Endothelial cell of umbilical vein (primary cell): Measurements from ENCODE around the gene SCTR. TPM values are rescaled to one million over a fixed set of nuclear protein-coding genes. Genes with fewer than 3 reads are reported as not detected.

Experiments used
- BruUV-seq: library from RNA; stranded (reverse); fragments of 400-500 nt; replicated peaks from 2 replicates; lab custom pipeline; 2021; lab: Mats Ljungman, UMichigan
- CTCF ChIA-PET: fragments of 300-600, 350-600 bp; sonication (Branson Sonifier 250); formaldehyde crosslinking; loops from one replicate; lab custom pipeline; 2021; ENCODE audit warnings: antibody characterized with exemption, inconsistent platforms; lab: Charles Lee
- POLR2A ChIA-PET: fragments of 300-600, 350-600 bp; sonication (Branson Sonifier 250); formaldehyde crosslinking; loops from one replicate; lab custom pipeline; 2021; ENCODE audit warnings: antibody characterized with exemption, inconsistent platforms; lab: Charles Lee
- DNase-seq: peaks from one replicate; pipeline ENCODE4 v3.0.0-alpha.2; 2011; ENCODE audit warnings: low read depth, low spot score
- FAIRE-seq: peaks from 2 replicates; lab custom pipeline; 2011; peaks lifted over from hg19 to GRCh38; lab: Jason Lieb, UNC
- H2AFZ ChIP-seq: 2 replicates; pipeline ENCODE4 v1.6.0; 2012; ENCODE audit warnings: low read depth, low read length, control low read depth, inconsistent platforms
- H3K27ac ChIP-seq: 2 replicates; pipeline ENCODE4 v1.5.1; 2011; ENCODE audit warnings: low read depth, mild to moderate bottlenecking, control low read depth, low read length, moderate library complexity; ENCODE audit not compliant: insufficient read depth
- H3K27me3 ChIP-seq, 2 experiments: 2 replicates each; pipeline versions ENCODE4 v1.6.0 to v1.6.1; 2011; ENCODE audit warnings: low read length in 2 of 2, mixed read lengths in 1 of 2; ENCODE audit not compliant: control insufficient read depth in 2 of 2, insufficient read depth in 2 of 2
- H3K36me3 ChIP-seq, 2 experiments: 2 replicates in 1 of 2; 3 replicates in 1 of 2; pipeline ENCODE4 v1.5.1; 2011; ENCODE audit warnings: low read length in 2 of 2, mild to moderate bottlenecking in 1 of 2, moderate library complexity in 1 of 2; ENCODE audit not compliant: control insufficient read depth in 2 of 2, insufficient read depth in 2 of 2; ENCODE audit errors: extremely low read depth in 1 of 2
- H3K4me1 ChIP-seq: 3 replicates; pipeline ENCODE4 v1.5.1; 2011; ENCODE audit warnings: mild to moderate bottlenecking, low read length; ENCODE audit not compliant: control insufficient read depth, insufficient read depth; ENCODE audit errors: extremely low read depth
- H3K4me2 ChIP-seq: 2 replicates; pipeline ENCODE4 v1.6.1; 2011; ENCODE audit warnings: low read length, control low read depth, mixed read lengths; ENCODE audit not compliant: insufficient read depth
- H3K4me3 ChIP-seq, 3 experiments: fragments of 200-600 bp in 1 of 3; sonication (generic), shearing (Covaris generic) in 1 of 3; replicated peaks in 1 of 3; 2 replicates each; pipeline ENCODE4 v1.5.1; 2011 to 2016; ENCODE audit warnings: control low read depth in 3 of 3, low read length in 3 of 3, mild to moderate bottlenecking in 2 of 3, inconsistent platforms in 1 of 3, low read depth in 1 of 3, moderate library complexity in 1 of 3; ENCODE audit not compliant: insufficient read depth in 1 of 3
- H3K79me2 ChIP-seq: 2 replicates; pipeline ENCODE4 v1.6.0; 2012; ENCODE audit warnings: low read length, inconsistent platforms; ENCODE audit not compliant: control insufficient read depth, insufficient read depth
- H3K9ac ChIP-seq: replicated peaks from 2 replicates; pipeline ENCODE3; 2011; ENCODE audit warnings: low read length, control low read depth; ENCODE audit not compliant: insufficient read depth; ENCODE audit errors: extremely low read depth
- H3K9me1 ChIP-seq: replicated peaks from 3 replicates; pipeline ENCODE4 v1.6.0; 2011; ENCODE audit warnings: mild to moderate bottlenecking, low read length; ENCODE audit not compliant: control insufficient read depth, insufficient read depth; ENCODE audit errors: extremely low read depth
- H3K9me3 ChIP-seq: replicated peaks from 2 replicates; pipeline ENCODE4 v1.5.1; 2012; ENCODE audit warnings: low read length, inconsistent platforms; ENCODE audit not compliant: control insufficient read depth, insufficient read depth
- H4K20me1 ChIP-seq: replicated peaks from 2 replicates; pipeline ENCODE3; 2011; ENCODE audit warnings: mild to moderate bottlenecking, low read length; ENCODE audit not compliant: control insufficient read depth, insufficient read depth; ENCODE audit errors: extremely low read depth
- CTCF ChIP-seq, 2 donors: IDR thresholded peaks; 1 replicate in 1 of 2; 2 replicates in 1 of 2; pipeline ENCODE4 v1.5.1; 2011; ENCODE audit warnings: low read length in 2 of 2, mild to moderate bottlenecking in 2 of 2, moderate library complexity in 2 of 2, control low read depth in 1 of 2, inconsistent platforms in 1 of 2, low read depth in 1 of 2; ENCODE audit not compliant: insufficient read depth in 1 of 2; ENCODE audit errors: extremely low read depth in 1 of 2
- EZH2 ChIP-seq: IDR thresholded peaks from 2 replicates; pipeline ENCODE4 v1.6.1; 2012; ENCODE audit warnings: borderline replicate concordance, low read depth, mild to moderate bottlenecking, moderate library complexity, low read length, inconsistent platforms; ENCODE audit not compliant: severe bottlenecking
- FOS ChIP-seq: IDR thresholded peaks from 2 replicates; pipeline ENCODE4 v1.6.1; 2011; ENCODE audit warnings: mild to moderate bottlenecking, low read length, moderate library complexity, borderline replicate concordance; ENCODE audit not compliant: insufficient read depth
- GATA2 ChIP-seq: IDR thresholded peaks from 2 replicates; pipeline ENCODE4 v1.7.0; 2011; ENCODE audit warnings: low read depth, mild to moderate bottlenecking, moderate library complexity, mixed read lengths, low read length; ENCODE audit not compliant: insufficient read length, insufficient read depth
- JUN ChIP-seq: IDR thresholded peaks from 2 replicates; pipeline ENCODE4 v1.6.1; 2011; ENCODE audit warnings: borderline replicate concordance, low read depth; ENCODE audit not compliant: insufficient read length, insufficient read depth
- MAX ChIP-seq: IDR thresholded peaks from 2 replicates; pipeline ENCODE4 v1.6.1; 2011; ENCODE audit not compliant: insufficient read depth, insufficient read length
- MYC ChIP-seq: IDR thresholded peaks from one replicate; pipeline ENCODE4 v1.6.1; 2011; ENCODE audit warnings: mild to moderate bottlenecking, low read depth, low read length
- POLR2A ChIP-seq: IDR thresholded peaks from 2 replicates; pipeline ENCODE4 v1.6.1; 2012; ENCODE audit warnings: low read depth, mild to moderate bottlenecking, control low read depth, low read length
- POLR2AphosphoS5 ChIP-seq: IDR thresholded peaks from 2 replicates; pipeline ENCODE4 v1.6.1; 2012; ENCODE audit warnings: low read depth, mild to moderate bottlenecking, control low read depth, low read length, moderate library complexity; ENCODE audit not compliant: insufficient read depth
- dilution Hi-C: fragments of 300-500 bp; cut with MboI; formaldehyde crosslinking; loops from one replicate; pipeline ENCODE4 v1.15.0; 2019; ENCODE audit warnings: low sequenced_read_pairs; ENCODE audit not compliant: extremely low pct_ligation_motif_present
- intact Hi-C: fragments of 100-400 bp; cut with micrococcal nuclease; formaldehyde crosslinking; loops from one replicate; pipeline ENCODE4 v1.10.0; 2022
- polyA plus RNA-seq, 4 experiments: library from polyadenylated mRNA; depleted of rRNA in 3 of 4; stranded (reverse) in 3 of 4; unstranded in 1 of 4; fragments of >200 nt; gene quantifications; 2 replicates each; pipeline versions ENCODE4 v1.2.1 to v1.2.3, GENCODE V29; 2011 to 2012; ENCODE audit warnings: missing spikeins in 1 of 4
- total RNA-seq: library from RNA; stranded (reverse); gene quantifications from 2 replicates; pipeline ENCODE4 v1.2.3, GENCODE V29; 2021

The SCTR gene
- total and polyA plus RNA-seq, 2 donors (not counting 3 experiments of a cell fraction or from before 2014, with no cell fraction given): not detected

- Histone ChIP-seq H3K9ac (no peak overlapping the region), H3K4me2 (no peak overlapping the region), H3K79me2 (no peaks in the 10 kb centered on the region), H3K9me3 (no peaks in the 10 kb centered on the region), H3K4me1 (no peaks in the 10 kb centered on the region), H3K27me3 (no peaks in the 10 kb centered on the region), H2AFZ (no peak overlapping the region), H4K20me1 (no peaks in the 10 kb centered on the region), H3K36me3 (no peaks in the 10 kb centered on the region), H3K27ac (no peak overlapping the region), H3K9me1 (no peaks in the 10 kb centered on the region), H3K4me3 (no peak overlapping the region)
- dilution Hi-C loops (no loop called here), intact Hi-C loops (no loop called here)
- POLR2A ChIA-PET: no interaction called here
- CTCF ChIA-PET: interaction anchor here (1.8 to 1.9 kb wide), 2 partner anchors 10 to 37 kb away, joined by 3 to 6 read pairs; no protein-coding TSS in a partner anchor
- no peak for FAIRE-seq
- no peak for TF ChIP-seq POLR2AphosphoS5
- no peak for TF ChIP-seq GATA2
- no peak for TF ChIP-seq MAX
- TF ChIP-seq JUN: no peak
- no peak for TF ChIP-seq POLR2A
- no peak for TF ChIP-seq FOS
- TF ChIP-seq EZH2: no peak
- TF ChIP-seq MYC: no peak
- no peak for TF ChIP-seq CTCF (IDR thresholded peaks at IDR 0.05; ENCODE audit: extremely low read depth in 1 of 2, insufficient read depth in 1 of 2, low read depth in 1 of 2, low read length in 2 of 2)
- DNase-seq: no peak
- no TSS peak for BruUV-seq
Measured at GRCh38 chr2:119438726-119439284, 85.5 kb downstream of the SCTR start.
